Right lobe of liver (tissue), 6 donors: ENCODE measurements around the gene MED31. TPM values are rescaled to one million over a fixed set of nuclear protein-coding genes. Genes with fewer than 3 reads are reported as not detected.
A peak's percentile ranks its signal among the peaks of the same experiment; 100 is the strongest.
"Not testable (repeated sequence)": the region's sequence is repeated elsewhere in the genome, so short reads cannot be mapped to it uniquely, and the experiment has no call there.

Source experiments
- ATAC-seq, 4 donors: fragments of 200-7000 bp; cut with Tn5 transposase; one replicate each; pipeline ENCODE4 v1.9.1; 2020; ENCODE audit warnings: mild to moderate bottlenecking in 4 of 4, moderate library complexity in 4 of 4
- DNase-seq, 3 donors: peaks; one replicate each; pipeline ENCODE4 v3.0.0-alpha.2; 2020
- H3K27ac ChIP-seq, 3 donors: fragments of 200-600 bp; one replicate each; pipeline ENCODE4 v1.8.0; 2022
- H3K27me3 ChIP-seq, 2 donors: fragments of 200-600 bp; one replicate each; pipeline ENCODE4 v1.8.0; 2022
- H3K36me3 ChIP-seq, 4 donors: fragments of 200-600 bp; sonication (generic) in 1 of 4; one replicate each; pipeline versions ENCODE4 v1.5.1 to v1.8.0; 2017 to 2022; ENCODE audit warnings: control low read depth in 1 of 4
- H3K4me1 ChIP-seq, 4 donors: fragments of 200-600 bp; sonication (generic) in 1 of 4; one replicate each; pipeline versions ENCODE4 v1.5.1 to v1.8.0; 2017 to 2022; ENCODE audit warnings: control low read depth in 1 of 4
- H3K4me3 ChIP-seq, 3 donors: fragments of 200-600 bp; one replicate each; pipeline ENCODE4 v1.8.0; 2022
- H3K9me3 ChIP-seq, 4 donors: fragments of 200-600 bp; sonication (generic) in 1 of 4; one replicate each; pipeline versions ENCODE4 v1.5.1 to v1.8.0; 2017 to 2022; ENCODE audit warnings: control low read depth in 1 of 4
- CTCF ChIP-seq, 4 donors: fragments of 200-600 bp in 3 of 4; fragments of 450-650 bp in 1 of 4; IDR thresholded peaks; one replicate each; pipeline versions ENCODE4 v1.5.1 to v1.8.0; 2016 to 2022; ENCODE audit warnings: antibody characterized with exemption in 4 of 4, mild to moderate bottlenecking in 2 of 4
- POLR2A ChIP-seq: fragments of 450-650 bp; IDR thresholded peaks from one replicate; pipeline ENCODE4 v1.6.1; 2017; ENCODE audit warnings: antibody characterized with exemption, mild to moderate bottlenecking
- WGBS: methylation state at CpG from one replicate; pipeline ENCODE4 v1.1.6; 2018; ENCODE audit warnings: low coverage, low lambda C conversion rate; ENCODE audit not compliant: insufficient coverage; ENCODE audit errors: missing lambda C conversion rate; 5-methylcytosine and 5-hydroxymethylcytosine counted together
- intact Hi-C, 2 donors: fragments of 100-400 bp; cut with DNase I; formaldehyde crosslinking; loops; one replicate each; pipeline versions ENCODE4 v1.11.2 to v1.14.1; 2022
- total RNA-seq, 6 experiments: library from RNA; depleted of rRNA in 2 of 6; stranded (reverse); fragments of >200 nt in 2 of 6; fragmentation: NEBNext Ultra II Directional in 3 of 6; extraction: Animal tissue kit (Norgen Biotek cat#: 25700) in 3 of 6; gene quantifications; one replicate each; pipeline versions ENCODE4 v1.1.0 to v1.2.4, GENCODE V29; 2016 to 2023
- donor health status: DM: no; HTN: yes; CAD: no.
- donor health status: DM: no; HTN: no; CAD: no.
- donor health status: DM: no; HTN: no; CAD: no.
- donor health status: DM: no; HTN: yes; CAD: no.
- donor health status: DM: no; HTN: yes; CAD: no.

MED31 gene
- total RNA-seq, 6 experiments from 2014 or later, result 3.5 to 10.7 (median 7.4) TPM

GRCh38 chr17:6696906-6697305 is 45.5 kb upstream of the MED31 start:
- intact Hi-C loops, result no loop called here
- ATAC-seq, result no peak

GRCh38 chr17:6695565-6695964 is 44.2 kb upstream of the MED31 start:
- Histone ChIP-seq H3K4me1 (peaks cover 0 to 36% (median 10%) of the 10 kb centered on the region in 4 donors), H3K4me3 (no peak overlapping the region), H3K27me3 (no peaks in the 10 kb centered on the region), H3K27ac (no peak overlapping the region), H3K36me3 (peaks cover 0 to 87% (median 46%) of the 10 kb centered on the region in 4 donors), H3K9me3 (no peaks in the 10 kb centered on the region)
- intact Hi-C loops, result no loop called here
- ATAC-seq (no peak), DNase-seq (peak in 1 of 3 donors; percentile 19)
- 82% methylated on average over 8 of the region's 13 CpGs for WGBS
- TF ChIP-seq POLR2A (no peak), CTCF (IDR thresholded peaks at IDR 0.05) (no peak)

More at GRCh38 chr17:6696906-6697305, 45.5 kb upstream of the MED31 start:
- Histone ChIP-seq H3K9me3 (no peaks in the 10 kb centered on the region), H3K27ac (no peak overlapping the region), H3K4me3 (no peak overlapping the region), H3K36me3 (peaks cover 0 to 85% (median 46%) of the 10 kb centered on the region in 4 donors), H3K4me1 (peaks cover 0 to 49% (median 17%) of the 10 kb centered on the region in 4 donors), H3K27me3 (no peaks in the 10 kb centered on the region)
- 20% methylated on average over 1 of the region's 5 CpGs for WGBS
- DNase-seq, result peak in 1 of 3 donors; percentile 17
- TF ChIP-seq POLR2A (no peak), CTCF (IDR thresholded peaks at IDR 0.05) (no peak)

GRCh38 chr17:6695051-6695450 is 43.6 kb upstream of the MED31 start:
- intact Hi-C loops, result no loop called here
- no peak overlapping the region for H3K27ac ChIP-seq
- peaks cover 0 to 92% (median 48%) of the 10 kb centered on the region in 4 donors for H3K36me3 ChIP-seq
- 80% methylated on average over 1 of the region's 2 CpGs for WGBS
- TF ChIP-seq CTCF (IDR thresholded peaks at IDR 0.05), result no peak
- no peak for TF ChIP-seq POLR2A
- no peak overlapping the region for H3K4me3 ChIP-seq
- H3K9me3 ChIP-seq, result no peaks in the 10 kb centered on the region
- no peaks in the 10 kb centered on the region for H3K27me3 ChIP-seq
- peaks cover 0 to 32% (median 9%) of the 10 kb centered on the region in 4 donors for H3K4me1 ChIP-seq
- ATAC-seq, result no peak
- peak in 1 of 3 donors; percentile 1 for DNase-seq

GRCh38 chr17:6691958-6692357 is 40.6 kb upstream of the MED31 start:
- H3K4me3 ChIP-seq, H3K27ac ChIP-seq, ATAC-seq, intact Hi-C loops, H3K27me3 ChIP-seq, H3K9me3 ChIP-seq, DNase-seq: not testable (repeated sequence)
- Histone ChIP-seq H3K36me3 (peaks cover 0 to 88% (median 39%) of the 10 kb centered on the region in 4 donors), H3K4me1 (peaks cover 0 to 34% (median under 1%) of the 10 kb centered on the region in 4 donors)
- WGBS, result 70% methylated on average over 6 of the region's 6 CpGs

GRCh38 chr17:6691546-6691945 is 40.1 kb upstream of the MED31 start:
- TF ChIP-seq POLR2A, result no peak
- no peak for TF ChIP-seq CTCF (IDR thresholded peaks at IDR 0.05)
- peak in 1 of 4 donors; percentile 4 for ATAC-seq
- 79% methylated on average over 2 of the region's 3 CpGs for WGBS
- DNase-seq, result peak in 1 of 3 donors; percentile 22
- Histone ChIP-seq H3K4me3 (no peak overlapping the region), H3K27ac (no peak overlapping the region), H3K9me3 (no peaks in the 10 kb centered on the region), H3K4me1 (peaks cover 0 to 38% (median 0%) of the 10 kb centered on the region in 4 donors), H3K27me3 (no peaks in the 10 kb centered on the region), H3K36me3 (peaks cover 0 to 84% (median 36%) of the 10 kb centered on the region in 4 donors)
- intact Hi-C loops, result no loop called here
